Coronary artery (tissue), 2 donors: ENCODE results near the gene OVOL2.

Experiments
- DNase-seq: peaks from one replicate; pipeline ENCODE4 v3.0.0-alpha.2; 2017; ENCODE audit warnings: low spot score
- H3K27ac ChIP-seq, 2 donors: fragments of 200-600 bp; sonication (generic); one replicate each; pipeline ENCODE4 v1.5.1; 2016 to 2019
- H3K4me3 ChIP-seq: fragments of 200-600 bp; sonication (generic); 2 replicates; pipeline ENCODE4 v1.5.1; 2016; ENCODE audit warnings: mild to moderate bottlenecking, moderate library complexity
- CTCF ChIP-seq: fragments of 200-600 bp; sonication (generic); IDR thresholded peaks from one replicate; pipeline ENCODE4 v1.5.1; 2019; ENCODE audit warnings: antibody characterized with exemption

OVOL2 gene

GRCh38 chr20:18056174-18057100 is 1.3 kb downstream of the OVOL2 start:
- no peak for DNase-seq
- Histone ChIP-seq H3K27ac (no peak overlapping the region), H3K4me3 (peak overlapping the region; percentile 70)
- no peak for TF ChIP-seq CTCF

DNA sequence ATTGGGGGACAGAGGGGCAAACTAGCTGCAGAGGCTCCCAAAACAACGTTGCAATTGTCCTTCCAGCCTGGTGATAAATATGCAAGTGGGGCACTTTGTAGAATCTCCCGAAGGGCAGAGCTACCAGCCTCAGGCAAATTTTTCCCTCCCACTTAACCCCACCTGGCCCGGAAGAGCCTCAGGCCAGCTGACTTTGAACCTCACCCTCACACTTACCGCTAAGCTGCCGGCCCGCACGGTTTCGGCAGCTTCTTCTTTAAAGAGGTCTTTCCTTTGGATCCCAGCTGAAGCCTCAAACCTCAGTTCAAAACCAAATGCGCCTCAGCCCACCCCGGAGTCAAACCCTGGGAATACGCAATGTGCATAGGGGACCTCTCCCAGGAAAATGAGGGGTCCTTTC is 2.5 kb downstream of the OVOL2 start:
- no peak for DNase-seq
- no peak for TF ChIP-seq CTCF
- Histone ChIP-seq H3K4me3 (no peak overlapping the region), H3K27ac (no peak overlapping the region)

DNA sequence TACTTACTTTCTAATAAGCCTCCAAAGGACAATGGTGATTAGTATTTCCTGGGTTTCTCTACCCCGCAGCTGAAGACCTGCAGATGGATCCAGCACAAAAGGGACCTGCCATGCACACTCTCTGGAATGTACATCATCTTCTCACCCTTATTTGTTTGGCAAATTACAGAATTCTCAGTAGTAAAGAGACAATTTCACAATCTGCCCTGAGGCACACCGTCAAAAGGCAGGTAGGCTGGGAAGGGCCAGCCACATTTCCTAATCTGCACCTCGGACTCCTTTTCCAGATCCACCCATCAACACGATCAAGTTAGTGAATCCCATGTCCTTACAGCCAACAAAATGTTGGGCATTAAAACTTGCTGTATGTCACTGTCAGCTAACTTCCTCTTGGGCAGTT is 4.9 kb downstream of the OVOL2 start:
- Histone ChIP-seq H3K27ac (no peak overlapping the region), H3K4me3 (no peak overlapping the region)
- no peak for TF ChIP-seq CTCF
- no peak for DNase-seq

DNA sequence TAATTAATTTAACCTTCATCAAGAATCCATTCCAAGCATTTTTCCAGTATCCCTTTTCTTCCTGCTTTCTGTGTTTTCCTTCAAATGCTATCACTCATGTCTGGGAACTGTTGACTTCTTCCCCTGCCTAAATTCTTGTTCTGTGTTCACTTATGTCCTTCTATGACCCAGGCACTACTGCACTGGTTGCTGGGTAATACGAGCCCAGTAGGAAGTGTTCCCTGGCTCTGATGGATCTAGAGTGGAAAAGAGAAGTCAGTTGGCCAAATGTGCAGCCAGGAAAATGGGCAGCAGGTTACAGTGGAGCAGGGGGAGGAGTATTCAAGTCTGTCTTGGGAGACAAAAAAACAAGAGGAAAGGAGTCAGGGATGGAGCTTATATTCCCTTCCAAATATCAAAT is 7.1 kb downstream of the OVOL2 start:
- H3K27ac ChIP-seq: no peak overlapping the region
- no peak overlapping the region for H3K4me3 ChIP-seq
- DNase-seq: no peak
- TF ChIP-seq CTCF: no peak

DNA sequence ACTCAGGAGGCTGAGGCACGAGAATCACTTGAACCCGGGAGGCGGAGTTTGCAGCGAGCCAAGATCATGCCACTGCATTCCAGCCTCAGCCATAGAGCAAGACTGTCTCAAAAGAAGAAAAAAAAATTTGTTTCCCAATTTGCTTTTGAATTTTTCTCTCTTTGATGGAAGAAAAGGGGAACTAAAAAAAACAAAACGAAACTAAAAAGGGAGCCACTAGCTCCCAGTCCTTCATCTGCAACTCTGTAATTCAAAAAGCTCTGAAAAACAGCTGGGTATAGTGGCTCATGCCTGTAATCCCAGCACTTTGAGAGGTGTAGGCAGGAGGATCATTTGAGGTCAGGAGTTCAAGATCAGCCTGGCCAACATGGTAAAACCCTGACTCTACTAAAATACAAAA is 9.5 kb downstream of the OVOL2 start:
- TF ChIP-seq CTCF: no peak
- H3K4me3 ChIP-seq: no peak overlapping the region
- no peak for DNase-seq
- no peak overlapping the region for H3K27ac ChIP-seq

DNA sequence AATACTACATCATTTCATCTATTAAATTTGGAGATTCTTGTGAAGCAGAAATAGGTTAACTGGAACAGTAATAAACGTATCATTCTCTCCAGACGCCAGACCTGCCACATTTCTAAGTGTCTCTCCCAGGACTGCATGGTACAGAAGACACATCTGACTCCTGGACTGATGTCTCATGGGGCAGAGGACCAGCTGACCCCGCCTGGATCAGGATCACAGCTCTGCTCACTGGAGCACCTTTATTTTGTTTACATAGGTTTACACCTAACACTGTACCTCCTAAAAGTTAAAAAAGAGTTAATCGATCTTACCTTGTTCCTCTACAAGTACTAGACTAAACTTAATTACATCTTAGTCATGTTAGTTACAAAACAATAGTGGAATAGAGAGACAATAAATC is 11.2 kb downstream of the OVOL2 start:
- TF ChIP-seq CTCF: no peak
- no peak overlapping the region for H3K27ac ChIP-seq
- DNase-seq: no peak
- H3K4me3 ChIP-seq: no peak overlapping the region

GRCh38 chr20:18042229-18042628 is 15.5 kb downstream of the OVOL2 start:
- no peak overlapping the region for H3K4me3 ChIP-seq
- no peak for TF ChIP-seq CTCF
- no peak for DNase-seq
- H3K27ac ChIP-seq: no peak overlapping the region
